ENCODE results near the gene MTF1. TPM values are rescaled to one million over a fixed set of nuclear protein-coding genes. Genes with fewer than 3 reads are reported as not detected.

The MTF1 gene
- total RNA-seq, 1 experiment from 2014 or later, result 21.2 TPM

GRCh38 chr1:37865348-37866120 lies 6.1 kb upstream of the MTF1 start:
- Histone ChIP-seq H3K4me1 (ENCODE audit: control insufficient read depth in 1 of 2, insufficient read depth in 2 of 2, low read length in 2 of 2) (peaks cover 5 to 23% of the 10 kb centered on the region in 2 experiments), H3K9me3 (ENCODE audit: control insufficient read depth in 1 of 2, insufficient read depth in 1 of 2, low read depth in 1 of 2, low read length in 2 of 2) (no peaks in the 10 kb centered on the region), H3K27ac (ENCODE audit: low read depth, low read length) (peak overlapping the region; percentile 6; the same call in 1 of the 2 replicates), H3K79me2 (ENCODE audit: insufficient read depth, low read length) (no peaks in the 10 kb centered on the region), H3K4me2 (ENCODE audit: low read length) (peak overlapping the region; percentile 63), H4K20me1 (ENCODE audit: insufficient read depth) (no peaks in the 10 kb centered on the region), H3K36me3 (ENCODE audit: control insufficient read depth in 1 of 2, insufficient read depth in 2 of 2, low read length in 2 of 2) (peaks cover 0 to 4% of the 10 kb centered on the region in 2 experiments; a peak in 1 of 4 replicates), H2AFZ (ENCODE audit: low read depth, low read length, poor library complexity, severe bottlenecking) (no peak overlapping the region), H3K9ac (ENCODE audit: low read length) (peak overlapping the region; percentile 35), H3K27me3 (ENCODE audit: insufficient read depth, low read length) (no peaks in the 10 kb centered on the region), H3K9me2 (ENCODE audit: insufficient read depth) (no peaks in the 10 kb centered on the region), H3K4me3 (replicated peaks in 1 of 2; ENCODE audit: low read depth in 1 of 2, low read length in 2 of 2) (no peak overlapping the region)
- RAD21 ChIA-PET (ENCODE audit: low non-redundant PET in 1 of 2, low total read pairs in 2 of 2, uncharacterized antibody in 2 of 2, unreplicated experiment in 2 of 2), result no interaction called here
- CTCF ChIA-PET, result interaction anchor here (0.6 kb wide), 1 partner anchor 120 kb away, joined by 3 read pairs; no protein-coding TSS in a partner anchor
- DNase-seq (ENCODE audit: low read depth, low spot score) (peak; percentile 67), ATAC-seq (peak; percentile 76)
- TSS peak; percentile 92 for BruUV-seq (replicated peaks)
- intact Hi-C loops (cut with micrococcal nuclease), result no loop called here
- POLR2A ChIA-PET, result no interaction called here
- TF ChIP-seq SRF (IDR thresholded peaks at IDR 0.05; ENCODE audit: low read depth) (peak; percentile 46; the same call in 1 of the 2 replicates), TCF7L2 (IDR thresholded peaks at IDR 0.05; ENCODE audit: borderline replicate concordance, extremely low read depth, insufficient read depth, insufficient read length) (no peak), POLR2A (IDR thresholded peaks at IDR 0.05; ENCODE audit: borderline replicate concordance, extremely low read depth, insufficient read depth, insufficient read length) (no peak), CEBPB (IDR thresholded peaks at IDR 0.05; ENCODE audit: low read depth) (peak; percentile 65; the same call in 1 of the 2 replicates), RAD21 (IDR thresholded peaks at IDR 0.05; ENCODE audit: low read depth) (no peak), ATF3 (IDR thresholded peaks at IDR 0.05) (no peak; the same call in 1 of the 2 replicates), FOSL1 (IDR thresholded peaks at IDR 0.05; ENCODE audit: low read depth) (peak; percentile 88), MAX (IDR thresholded peaks at IDR 0.05) (peak; percentile 89), ZBTB33 (IDR thresholded peaks at IDR 0.05; ENCODE audit: extremely low read depth, insufficient replicate concordance, low read length) (no peak), YY1 (IDR thresholded peaks at IDR 0.05; ENCODE audit: extremely low read depth, insufficient replicate concordance, low read depth, low read length) (no peak), EZH2phosphoT487 (IDR thresholded peaks at IDR 0.05; ENCODE audit: borderline replicate concordance) (no peak), REST (IDR thresholded peaks at IDR 0.05; ENCODE audit: low read depth) (no peak), ZNF274 (IDR thresholded peaks at IDR 0.05; ENCODE audit: low read depth, low read length) (no peak), ZFX (IDR thresholded peaks at IDR 0.05) (no peak), POLR2AphosphoS5 (IDR thresholded peaks at IDR 0.05; ENCODE audit: low read depth, low read length) (peak; percentile 61; the same call in 1 of the 2 replicates), CTCF (IDR thresholded peaks at IDR 0.05 in 2 of 3, conservative IDR thresholded peaks at IDR 0.05 in 1 of 3; ENCODE audit: borderline replicate concordance in 1 of 3, insufficient read depth in 1 of 3, low read depth in 2 of 3, low read length in 2 of 3) (no peak), SP1 (IDR thresholded peaks at IDR 0.05; ENCODE audit: low read depth) (peak; percentile 82), ELF1 (IDR thresholded peaks at IDR 0.05; ENCODE audit: borderline replicate concordance, low read depth) (no peak)
